HG03139 (cell line): Measurements from ENCODE around the gene SERPINB12.

Experiments
- ATAC-seq: cut with Tn5 transposase; IDR thresholded peaks from one replicate; pipeline ENCODE4 v1.9.1; 2021; ENCODE audit not compliant: unreplicated experiment

Gene SERPINB12

GRCh38 chr18:63592471-63592870, 50.3 kb downstream of the SERPINB12 start:
- no peak for ATAC-seq

- no peak for ATAC-seq
Measured at GRCh38 chr18:63596964-63597363, 54.8 kb downstream of the SERPINB12 start.

GRCh38 chr18:63603355-63603754, 61.2 kb downstream of the SERPINB12 start:
- no peak for ATAC-seq

GRCh38 chr18:63603772-63604171, 61.6 kb downstream of the SERPINB12 start:
- peak; percentile 96 for ATAC-seq

GRCh38 chr18:63604791-63605567, 62.8 kb downstream of the SERPINB12 start:
- no peak for ATAC-seq

GRCh38 chr18:63606526-63606925, 64.4 kb downstream of the SERPINB12 start:
- ATAC-seq = no peak

- no peak for ATAC-seq
Measured at GRCh38 chr18:63613420-63613819, 71.3 kb downstream of the SERPINB12 start.

GRCh38 chr18:63617049-63617914, 75.1 kb downstream of the SERPINB12 start:
- no peak for ATAC-seq

GRCh38 chr18:63617915-63618234, 75.7 kb downstream of the SERPINB12 start:
- no peak for ATAC-seq
